ENCODE measurements around the gene LTB4R.
A peak's percentile ranks its signal among the peaks of the same experiment; 100 is the strongest.
"Not testable (repeated sequence)": the region's sequence is repeated elsewhere in the genome, so short reads cannot be mapped to it uniquely, and the experiment has no call there.

The LTB4R gene

GRCh38 chr14:24340606-24341005 is 29.3 kb downstream of the LTB4R start:
- no peak for TF ChIP-seq GATA1 (IDR thresholded peaks at IDR 0.05; ENCODE audit: low read depth, low read length)
- TF ChIP-seq POLR2A (IDR thresholded peaks at IDR 0.05; ENCODE audit: low read length), result no peak
- no peak for DNase-seq

- DNase-seq, result no peak
Observed at GRCh38 chr14:24342889-24343288, 31.6 kb downstream of the LTB4R start.

DNA sequence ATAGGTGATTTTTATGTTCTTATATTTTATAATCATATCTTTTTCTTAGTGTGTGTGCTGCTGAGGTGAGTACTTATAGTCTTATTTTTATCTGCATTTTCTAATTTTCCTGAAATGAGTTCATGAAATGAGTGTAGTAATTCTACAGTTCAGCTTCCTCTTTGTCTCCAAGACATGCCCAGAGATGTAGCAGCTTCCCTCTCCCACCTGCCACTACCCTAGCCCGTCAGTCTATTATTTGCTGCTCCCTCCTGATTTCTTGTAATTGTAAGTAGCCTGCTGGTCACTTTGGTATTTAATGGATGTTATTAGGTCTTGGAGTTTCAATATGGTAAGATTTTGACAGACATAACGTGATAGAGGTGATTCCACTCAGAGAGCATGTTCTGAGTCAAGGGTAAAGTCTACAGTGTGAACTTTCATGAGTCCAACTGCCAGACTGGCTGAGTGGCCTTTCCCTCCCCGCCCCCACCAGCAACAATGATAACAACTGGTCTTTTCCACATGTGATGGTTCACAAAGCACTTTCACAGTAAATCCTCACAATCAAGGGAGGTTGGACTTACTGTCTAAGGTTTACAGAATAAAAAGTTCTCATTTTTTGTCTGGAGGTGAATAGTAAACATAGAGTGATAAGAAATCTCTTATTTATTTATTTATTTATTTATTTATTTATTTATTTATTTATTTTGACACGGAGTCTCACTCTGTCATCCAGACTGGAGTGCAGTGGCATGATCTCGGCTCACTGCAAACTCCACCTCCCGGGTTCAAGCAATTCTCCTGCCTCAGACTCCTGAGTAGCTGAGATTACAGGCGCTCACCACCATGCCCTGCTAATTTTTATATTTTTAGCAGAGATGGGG is 32.7 kb downstream of the LTB4R start:
- TF ChIP-seq GATA1 (IDR thresholded peaks at IDR 0.05; ENCODE audit: low read depth, low read length), result no peak
- TF ChIP-seq POLR2A (IDR thresholded peaks at IDR 0.05; ENCODE audit: low read length), result no peak
- no peak for DNase-seq

More at GRCh38 chr14:24342889-24343288, 31.6 kb downstream of the LTB4R start:
- TF ChIP-seq GATA1 (IDR thresholded peaks at IDR 0.05; ENCODE audit: low read depth, low read length) (no peak), POLR2A (IDR thresholded peaks at IDR 0.05; ENCODE audit: low read length) (no peak)

- DNase-seq, result no peak
- TF ChIP-seq POLR2A (IDR thresholded peaks at IDR 0.05; ENCODE audit: low read length) (no peak), GATA1 (IDR thresholded peaks at IDR 0.05; ENCODE audit: low read depth, low read length) (no peak)
Observed at GRCh38 chr14:24347134-24347533, 35.8 kb downstream of the LTB4R start.

DNA sequence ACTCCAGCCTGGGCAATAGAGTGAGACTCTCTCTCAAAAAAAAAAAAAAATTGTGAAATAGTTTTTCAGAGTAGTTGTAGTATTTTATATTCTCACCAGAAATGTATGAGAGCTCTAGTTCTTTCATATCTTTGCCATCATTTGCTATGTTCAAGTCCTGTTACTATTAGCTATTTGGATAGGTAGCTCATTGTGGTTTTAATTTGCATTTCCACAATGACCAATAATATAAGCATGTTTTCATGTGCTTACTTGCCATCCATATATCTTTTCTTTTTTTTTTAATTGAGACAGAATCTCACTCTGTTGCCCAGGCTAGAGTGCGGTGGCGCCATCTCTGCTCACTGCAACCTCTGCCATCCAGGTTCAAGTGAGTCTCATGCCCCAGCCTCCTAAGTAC is 36.9 kb downstream of the LTB4R start:
- no peak for TF ChIP-seq POLR2A (IDR thresholded peaks at IDR 0.05; ENCODE audit: low read length)
- TF ChIP-seq GATA1 (IDR thresholded peaks at IDR 0.05; ENCODE audit: low read depth, low read length), result no peak
- DNase-seq, result no peak

GRCh38 chr14:24349742-24350141 is 38.4 kb downstream of the LTB4R start:
- TF ChIP-seq POLR2A (IDR thresholded peaks at IDR 0.05; ENCODE audit: low read length) (no peak), GATA1 (IDR thresholded peaks at IDR 0.05; ENCODE audit: low read depth, low read length) (no peak)
- DNase-seq, result no peak

- TF ChIP-seq GATA1 (IDR thresholded peaks at IDR 0.05; ENCODE audit: low read depth, low read length) (no peak), POLR2A (IDR thresholded peaks at IDR 0.05; ENCODE audit: low read length) (no peak)
- DNase-seq, result peak in 1 of 2 experiments; percentile 48
Observed at GRCh38 chr14:24351517-24351916, 40.2 kb downstream of the LTB4R start.

DNA sequence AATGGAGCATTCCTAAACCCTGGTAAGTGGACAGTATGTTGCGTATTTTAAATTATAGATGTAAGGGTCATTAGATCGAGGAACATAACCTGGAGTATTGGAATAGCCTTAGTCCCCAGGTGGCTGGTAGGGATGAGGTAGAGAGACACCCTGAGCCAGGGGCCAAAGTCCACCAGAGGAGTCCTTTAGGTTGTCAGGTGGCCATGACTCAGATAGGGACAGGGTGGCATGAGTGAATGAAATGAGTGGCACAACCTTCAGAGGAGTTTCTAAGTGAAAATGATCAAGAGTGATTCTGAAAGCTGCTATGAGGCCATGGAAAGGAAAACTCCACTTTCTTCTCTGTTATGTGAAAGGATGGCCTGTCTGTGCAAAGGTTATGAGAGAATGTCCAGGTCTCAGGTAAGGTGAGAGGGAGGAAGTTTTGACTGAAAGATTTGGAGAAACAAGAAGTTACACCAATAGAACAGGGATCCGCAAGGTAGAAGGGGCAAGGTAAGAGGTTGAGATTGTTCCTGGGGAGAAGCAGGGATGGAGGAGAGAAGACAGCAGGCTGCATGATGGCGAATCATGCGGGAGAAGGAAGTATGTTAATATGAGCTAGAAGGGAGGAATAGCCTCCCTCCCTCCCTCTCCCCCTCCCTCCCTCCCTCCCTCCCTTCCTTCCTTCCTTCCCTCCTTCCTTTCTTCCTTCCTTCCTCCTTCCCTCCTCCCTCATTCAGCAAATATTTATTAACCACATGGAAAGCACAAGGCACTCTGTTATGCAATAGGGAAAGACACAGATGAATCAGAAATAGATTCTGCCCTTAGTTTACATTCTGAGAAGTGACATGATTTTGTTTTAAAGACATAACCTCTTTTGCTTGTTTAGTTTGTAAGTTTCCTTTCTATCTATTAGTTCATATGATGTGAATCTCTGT is 42.5 kb downstream of the LTB4R start:
- no peak for DNase-seq
- no peak for TF ChIP-seq POLR2A (IDR thresholded peaks at IDR 0.05; ENCODE audit: low read length)

DNA sequence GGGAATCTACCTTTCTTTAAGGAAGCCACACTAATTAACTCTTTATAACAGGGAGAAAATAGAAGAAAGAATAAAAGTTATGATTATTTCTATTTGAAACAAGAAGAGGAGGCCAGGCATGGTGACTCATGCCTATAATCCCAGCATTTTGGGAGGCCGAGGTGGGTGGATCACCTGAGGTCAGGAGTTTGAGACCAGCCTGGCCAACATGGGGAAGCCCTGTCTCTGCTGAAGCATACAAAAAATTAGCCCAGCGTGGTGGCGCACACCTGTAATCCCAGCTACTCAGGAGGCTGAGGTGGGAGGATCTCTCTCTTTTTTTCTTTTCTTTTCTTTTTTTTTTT is 43.2 kb downstream of the LTB4R start:
- DNase-seq, result not testable (repeated sequence)

DNA sequence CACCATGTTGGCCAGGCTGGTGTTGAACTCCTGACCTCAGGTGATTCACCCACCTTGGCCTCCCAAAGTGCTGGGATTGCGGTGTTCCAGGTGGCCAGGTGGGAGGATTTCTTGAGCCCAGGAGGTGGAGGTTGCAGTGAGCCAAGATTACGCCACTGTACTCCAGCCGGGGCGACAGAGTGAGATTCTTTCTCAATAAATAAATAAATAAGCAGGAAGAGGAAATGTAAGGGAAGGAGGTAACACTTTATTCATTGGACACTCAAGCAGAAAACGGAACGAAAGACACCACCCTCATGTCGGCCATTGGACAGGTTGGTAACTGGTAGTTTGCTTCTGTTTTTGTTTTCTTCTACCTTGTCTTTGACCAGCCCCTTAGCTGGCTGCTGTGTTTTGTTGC is 43.7 kb downstream of the LTB4R start:
- no peak for DNase-seq
- TF ChIP-seq GATA1 (IDR thresholded peaks at IDR 0.05; ENCODE audit: low read depth, low read length), result no peak
- TF ChIP-seq POLR2A (IDR thresholded peaks at IDR 0.05; ENCODE audit: low read length), result no peak

GRCh38 chr14:24356208-24356607 is 44.9 kb downstream of the LTB4R start:
- no peak for TF ChIP-seq POLR2A (IDR thresholded peaks at IDR 0.05; ENCODE audit: low read length)
- TF ChIP-seq GATA1 (IDR thresholded peaks at IDR 0.05; ENCODE audit: low read depth, low read length), result no peak
- no peak for DNase-seq

DNA sequence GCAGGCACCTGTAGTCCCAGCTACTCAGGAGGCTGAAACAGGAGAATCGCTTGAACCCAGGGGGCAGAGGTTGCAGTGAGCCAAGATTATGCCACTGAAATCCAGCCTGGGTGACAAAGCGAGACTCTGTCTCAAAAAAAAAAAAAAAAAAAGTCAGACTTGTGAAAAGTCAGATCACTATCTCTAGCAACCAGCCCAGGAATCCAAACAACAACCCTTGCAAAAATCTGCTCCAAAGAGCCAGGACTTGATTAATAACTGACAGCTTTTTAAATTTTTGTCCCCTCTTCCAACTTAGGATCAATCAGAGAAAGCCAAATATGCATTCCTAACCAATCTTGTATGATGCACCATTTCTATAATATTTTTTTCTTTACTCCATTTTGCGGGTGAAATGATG is 49.0 kb downstream of the LTB4R start:
- TF ChIP-seq GATA1 (IDR thresholded peaks at IDR 0.05; ENCODE audit: low read depth, low read length) (no peak), POLR2A (IDR thresholded peaks at IDR 0.05; ENCODE audit: low read length) (no peak)
- no peak for DNase-seq

- no peak for TF ChIP-seq POLR2A (IDR thresholded peaks at IDR 0.05; ENCODE audit: low read length)
- TF ChIP-seq GATA1 (IDR thresholded peaks at IDR 0.05; ENCODE audit: low read depth, low read length), result no peak
- no peak for DNase-seq
Observed at GRCh38 chr14:24361326-24361725, 50.0 kb downstream of the LTB4R start.

GRCh38 chr14:24362241-24362960 is 51.1 kb downstream of the LTB4R start:
- DNase-seq, result no peak

More at GRCh38 chr14:24362241-24362960, 51.1 kb downstream of the LTB4R start:
- TF ChIP-seq POLR2A (IDR thresholded peaks at IDR 0.05; ENCODE audit: low read length) (no peak), GATA1 (IDR thresholded peaks at IDR 0.05; ENCODE audit: low read depth, low read length) (no peak)
